PC-9 (cell line): ENCODE results near the gene CCDC71L.

ENCODE experiments used
- CTCF ChIP-seq: fragments of 200-600 bp; sonication (generic); conservative IDR thresholded peaks from 2 replicates; pipeline ENCODE4 v1.6.1; 2017; ENCODE audit warnings: mixed run types, antibody characterized with exemption, mild to moderate bottlenecking, moderate library complexity
- EZH2 ChIP-seq: fragments of 200-600 bp; sonication (generic); IDR thresholded peaks from 2 replicates; pipeline ENCODE4 v1.8.0; 2017; ENCODE audit warnings: antibody characterized with exemption, low read depth

DNA sequence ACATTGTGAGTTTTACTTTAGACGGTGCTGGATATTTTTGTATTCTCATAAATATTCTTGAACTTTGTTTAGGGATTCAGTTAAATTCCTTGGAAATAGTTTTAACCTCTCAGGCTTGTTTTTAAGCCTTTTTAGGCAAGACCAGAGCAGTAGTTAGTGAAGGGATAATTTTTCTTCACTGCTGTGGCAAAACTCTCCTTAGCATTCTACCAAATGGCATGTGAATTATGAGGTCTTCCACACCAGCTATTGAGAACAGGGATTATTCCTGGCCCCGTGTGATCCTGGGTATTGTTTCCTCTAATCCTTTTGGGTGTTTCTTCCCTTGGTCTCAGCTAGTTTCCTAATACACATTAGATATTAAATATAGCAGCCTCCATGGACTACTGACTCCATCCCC lies 46.2 kb downstream of the CCDC71L start:
- TF ChIP-seq CTCF (no peak), EZH2 (no peak)
